ENCODE data around the gene HAP1. TPM values are rescaled to one million over a fixed set of nuclear protein-coding genes. Genes with fewer than 3 reads are reported as not detected.

The HAP1 gene
- total RNA-seq, 3 donors from 2014 or later: 0.12 to 2.8 (median 0.32) TPM

DNA sequence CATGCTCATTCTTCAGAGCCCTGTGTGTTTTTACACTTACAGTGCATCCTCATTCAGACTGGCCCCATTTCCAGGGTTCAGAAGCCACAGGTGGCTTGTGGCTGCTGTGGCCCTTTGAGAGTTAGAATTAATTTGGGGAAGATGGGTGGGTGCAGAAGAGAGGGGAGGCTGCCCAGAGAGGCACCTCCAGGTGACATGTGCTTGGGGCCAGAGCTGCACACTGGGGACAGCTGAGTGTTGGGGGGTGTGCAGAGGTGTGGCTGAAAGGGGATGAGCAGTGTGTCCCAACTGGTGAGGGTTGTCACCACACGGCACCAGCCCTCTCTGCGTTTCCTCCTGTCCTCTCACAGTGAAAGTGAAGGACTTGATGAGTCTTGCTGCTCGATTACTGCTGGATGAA is 52.7 kb downstream of the HAP1 start:
- ATAC-seq (no peak), DNase-seq (no peak)
- intact Hi-C loops (cut with DNase I, micrococcal nuclease): no loop called here
- TF ChIP-seq, protein P1, sequence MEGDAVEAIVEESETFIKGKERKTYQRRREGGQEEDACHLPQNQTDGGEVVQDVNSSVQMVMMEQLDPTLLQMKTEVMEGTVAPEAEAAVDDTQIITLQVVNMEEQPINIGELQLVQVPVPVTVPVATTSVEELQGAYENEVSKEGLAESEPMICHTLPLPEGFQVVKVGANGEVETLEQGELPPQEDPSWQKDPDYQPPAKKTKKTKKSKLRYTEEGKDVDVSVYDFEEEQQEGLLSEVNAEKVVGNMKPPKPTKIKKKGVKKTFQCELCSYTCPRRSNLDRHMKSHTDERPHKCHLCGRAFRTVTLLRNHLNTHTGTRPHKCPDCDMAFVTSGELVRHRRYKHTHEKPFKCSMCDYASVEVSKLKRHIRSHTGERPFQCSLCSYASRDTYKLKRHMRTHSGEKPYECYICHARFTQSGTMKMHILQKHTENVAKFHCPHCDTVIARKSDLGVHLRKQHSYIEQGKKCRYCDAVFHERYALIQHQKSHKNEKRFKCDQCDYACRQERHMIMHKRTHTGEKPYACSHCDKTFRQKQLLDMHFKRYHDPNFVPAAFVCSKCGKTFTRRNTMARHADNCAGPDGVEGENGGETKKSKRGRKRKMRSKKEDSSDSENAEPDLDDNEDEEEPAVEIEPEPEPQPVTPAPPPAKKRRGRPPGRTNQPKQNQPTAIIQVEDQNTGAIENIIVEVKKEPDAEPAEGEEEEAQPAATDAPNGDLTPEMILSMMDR (IDR thresholded peaks at IDR 0.05): no peak
- no peaks in the 10 kb centered on the region for H3K36me3 ChIP-seq (ENCODE audit: low read depth)
- peaks cover 5% of the 10 kb centered on the region for H3K4me1 ChIP-seq (ENCODE audit: low read depth)
- no peak overlapping the region for H3K4me3 ChIP-seq
- no peaks in the 10 kb centered on the region for H3K9me3 ChIP-seq

DNA sequence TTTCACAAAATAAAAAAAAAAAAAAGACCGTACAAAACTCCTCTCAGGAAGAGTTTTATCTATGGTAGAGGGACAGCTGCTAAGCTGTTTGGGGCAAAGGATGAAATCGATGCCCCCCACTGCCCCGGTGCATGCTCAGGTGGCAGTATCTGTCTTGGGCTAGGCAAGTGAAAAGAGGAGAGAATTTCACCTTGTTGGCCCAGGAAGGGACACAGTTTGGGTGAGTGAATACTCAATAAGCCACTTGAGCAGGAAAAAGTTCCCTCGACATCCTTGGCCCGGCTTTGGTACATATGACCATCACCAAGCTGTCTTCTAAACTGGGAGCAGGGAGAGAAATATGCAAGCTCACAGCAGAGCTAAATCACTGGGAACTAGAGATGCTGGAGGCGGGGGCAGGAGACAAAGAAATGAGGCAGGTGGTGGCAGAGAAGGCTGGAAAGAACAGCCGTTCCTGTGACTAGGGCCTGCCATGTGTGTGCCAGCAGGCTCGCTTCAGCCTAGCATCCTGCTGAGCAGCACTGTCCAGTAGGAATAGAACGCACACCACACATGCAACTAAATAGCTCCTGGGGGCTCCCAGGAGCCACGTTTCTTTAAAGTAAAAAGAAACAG is 53.9 kb downstream of the HAP1 start:
- ATAC-seq (no peak), DNase-seq (no peak)
- H3K4me1 ChIP-seq (ENCODE audit: low read depth): peaks cover 5% of the 10 kb centered on the region
- TF ChIP-seq, protein P1 (IDR thresholded peaks at IDR 0.05): no peak
- intact Hi-C loops (cut with DNase I, micrococcal nuclease): no loop called here
- H3K36me3 ChIP-seq (ENCODE audit: low read depth): no peaks in the 10 kb centered on the region
- no peak overlapping the region for H3K4me3 ChIP-seq
- no peaks in the 10 kb centered on the region for H3K9me3 ChIP-seq

DNA sequence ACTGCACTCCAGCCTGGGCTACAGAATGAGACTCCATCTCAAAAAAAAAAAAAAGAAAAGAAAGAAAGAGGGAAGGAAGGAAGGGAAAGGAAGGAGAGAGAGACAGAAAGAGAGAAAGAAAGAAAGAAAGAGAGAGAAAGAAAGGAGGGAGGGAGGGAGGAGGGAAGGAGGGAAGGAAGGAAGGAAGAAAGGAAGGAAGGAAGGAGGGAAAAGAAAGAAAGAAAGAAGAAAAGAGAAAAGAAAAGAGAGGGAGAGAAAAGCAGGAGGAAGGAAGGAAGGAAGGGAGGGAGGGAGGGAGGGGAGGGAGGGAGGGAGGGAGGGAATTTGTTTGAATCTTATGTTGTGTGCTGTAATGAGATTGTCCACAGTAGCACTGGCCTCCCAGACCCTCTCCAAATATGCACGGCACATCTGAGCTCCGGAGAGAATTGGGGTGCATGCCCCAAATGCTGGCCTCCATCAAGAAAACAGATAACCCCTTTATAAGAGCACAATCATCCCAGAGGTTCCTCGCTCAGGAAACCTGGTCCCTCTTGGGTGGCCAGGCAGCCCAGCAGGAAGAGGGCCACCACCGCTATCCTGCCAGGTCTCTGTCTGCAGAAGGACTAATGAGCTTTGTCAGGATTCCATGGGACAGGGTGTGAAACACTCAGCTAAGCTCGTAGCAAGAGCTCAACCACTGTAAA is 54.6 kb downstream of the HAP1 start:
- TF ChIP-seq, protein P1 (IDR thresholded peaks at IDR 0.05): no peak
- Histone ChIP-seq H3K36me3 (ENCODE audit: low read depth) (no peaks in the 10 kb centered on the region), H3K4me1 (ENCODE audit: low read depth) (peaks cover 5% of the 10 kb centered on the region), H3K9me3 (no peaks in the 10 kb centered on the region), H3K4me3 (no peak overlapping the region)
- intact Hi-C loops (cut with DNase I, micrococcal nuclease): no loop called here
- DNase-seq (no peak), ATAC-seq (no peak)

DNA sequence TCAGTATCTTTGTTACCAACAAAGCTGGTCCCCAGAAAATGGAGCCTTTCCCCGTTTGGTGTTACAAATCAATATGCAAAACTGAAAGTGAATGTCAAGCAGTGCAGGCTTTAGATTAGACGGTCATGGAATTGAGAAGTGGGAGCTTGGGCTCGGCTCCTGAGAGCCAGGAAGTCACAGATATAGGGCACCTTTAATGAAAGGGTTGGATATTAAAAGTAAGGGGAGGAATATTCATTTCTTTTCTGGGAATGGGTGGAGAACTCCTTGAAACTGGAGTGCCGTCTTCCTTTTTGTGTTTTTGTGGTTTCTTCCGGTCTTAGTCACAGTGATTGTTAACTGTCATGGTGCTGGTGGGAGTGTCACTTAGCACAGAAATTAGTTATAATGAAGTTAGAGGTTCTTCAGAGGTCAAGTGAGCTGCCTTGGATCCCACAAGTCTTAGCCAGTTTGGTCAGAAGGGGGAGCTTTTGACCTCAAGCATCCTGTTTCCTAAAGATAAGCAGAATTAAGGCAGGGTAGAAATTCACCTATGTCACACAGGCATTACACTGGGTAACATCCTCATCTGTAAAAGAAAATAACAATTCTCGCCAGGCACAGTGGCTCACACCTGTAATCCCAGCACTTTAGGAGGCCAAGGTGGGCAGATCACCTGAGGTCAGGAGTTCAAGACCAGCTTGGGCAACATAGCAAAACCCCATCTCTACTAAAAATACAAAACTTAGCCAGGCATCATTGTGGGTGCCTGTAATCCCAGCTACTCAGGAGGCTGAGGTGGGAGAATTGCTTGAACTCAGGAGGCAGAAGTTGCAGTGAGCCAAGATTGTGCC is 55.3 kb downstream of the HAP1 start:
- TF ChIP-seq, protein P1 (IDR thresholded peaks at IDR 0.05): no peak
- H3K4me1 ChIP-seq (ENCODE audit: low read depth): peaks cover 5% of the 10 kb centered on the region
- DNase-seq: peak in 1 of 3 donors; percentile 63
- no peaks in the 10 kb centered on the region for H3K36me3 ChIP-seq (ENCODE audit: low read depth)
- H3K4me3 ChIP-seq: no peak overlapping the region
- intact Hi-C loops (cut with DNase I, micrococcal nuclease): no loop called here
- peak; percentile 83 for ATAC-seq
- H3K9me3 ChIP-seq: no peaks in the 10 kb centered on the region

DNA sequence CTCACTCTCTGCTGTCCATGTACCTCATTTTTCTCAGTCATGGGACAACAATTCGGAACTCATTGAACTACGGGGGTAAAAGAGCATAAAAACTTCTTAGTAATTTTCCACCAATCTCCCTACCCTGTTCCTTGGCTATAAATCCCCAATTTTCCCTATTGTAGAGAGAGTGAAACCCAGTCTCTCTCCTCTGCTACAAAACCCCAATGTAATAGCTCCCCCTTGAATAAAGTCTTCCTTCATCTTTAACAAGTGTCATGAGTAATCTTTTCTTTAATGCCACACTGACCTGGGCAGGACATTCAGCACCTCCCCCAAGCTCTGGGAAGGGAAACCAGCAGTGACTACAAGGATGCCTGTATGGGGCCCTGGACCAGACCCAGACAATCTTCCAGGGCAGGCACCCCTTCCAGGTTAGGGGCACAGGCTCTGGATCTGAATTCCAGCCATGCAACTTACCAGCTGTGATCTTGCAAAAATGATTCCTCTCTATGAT is 56.0 kb downstream of the HAP1 start:
- intact Hi-C loops (cut with DNase I, micrococcal nuclease): no loop called here
- Histone ChIP-seq H3K4me3 (no peak overlapping the region), H3K9me3 (no peaks in the 10 kb centered on the region), H3K36me3 (ENCODE audit: low read depth) (no peaks in the 10 kb centered on the region), H3K4me1 (ENCODE audit: low read depth) (peaks cover 5% of the 10 kb centered on the region)
- ATAC-seq (peak; percentile 76), DNase-seq (no peak)
- TF ChIP-seq, protein P1 (IDR thresholded peaks at IDR 0.05): no peak
